ENCODE measurements around the gene ZMIZ1.

Gene ZMIZ1

GRCh38 chr10:79243181-79244067, 174.7 kb downstream of the ZMIZ1 start (continued):
- TF ChIP-seq ZNF132 (tag by site-specific recombination; IDR thresholded peaks at IDR 0.05; ENCODE audit: borderline replicate concordance) (no peak), ZIC2 (tag by site-specific recombination; IDR thresholded peaks at IDR 0.05) (no peak), ZFP3 (tag by site-specific recombination; IDR thresholded peaks at IDR 0.05; ENCODE audit: low read depth) (no peak), ZNF660 (tag by site-specific recombination; IDR thresholded peaks at IDR 0.05) (no peak; the same call in 1 of the 2 replicates), ZNF701 (tag by site-specific recombination; IDR thresholded peaks at IDR 0.05) (no peak), ZNF610 (tag by site-specific recombination; IDR thresholded peaks at IDR 0.05; ENCODE audit: borderline replicate concordance) (no peak), ZNF621 (tag by site-specific recombination; IDR thresholded peaks at IDR 0.05) (no peak), ZNF404 (tag by site-specific recombination; IDR thresholded peaks at IDR 0.05) (no peak), ZNF140 (tag by site-specific recombination; IDR thresholded peaks at IDR 0.05) (no peak), ZBTB44 (tag by site-specific recombination; IDR thresholded peaks at IDR 0.05) (0 out of 2 replicates have a peak, but pooled peaks have one; percentile 23), SALL2 (tag by site-specific recombination; IDR thresholded peaks at IDR 0.05; ENCODE audit: borderline replicate concordance) (no peak), ZBTB11 (tag by site-specific recombination; conservative IDR thresholded peaks at IDR 0.05; ENCODE audit: low read depth) (peak; percentile 74; the same call in 1 of the 2 replicates), ZNF548 (tag by site-specific recombination; IDR thresholded peaks at IDR 0.05) (no peak), ZNF350 (tag by site-specific recombination; IDR thresholded peaks at IDR 0.05) (no peak), ZNF48 (tag by site-specific recombination; IDR thresholded peaks at IDR 0.05) (no peak), HOXA7 (CRISPR knock-in tag; IDR thresholded peaks at IDR 0.05; ENCODE audit: borderline replicate concordance) (no peak), ZNF785 (tag by site-specific recombination; IDR thresholded peaks at IDR 0.05) (no peak), ZNF791 (tag by site-specific recombination; IDR thresholded peaks at IDR 0.05) (no peak), ZNF266 (tag by site-specific recombination; IDR thresholded peaks at IDR 0.05; ENCODE audit: low read depth) (no peak), KLF10 (tag by site-specific recombination; IDR thresholded peaks at IDR 0.05) (no peak), SCRT1 (tag by site-specific recombination; IDR thresholded peaks at IDR 0.05; ENCODE audit: borderline replicate concordance) (no peak), ZNF555 (tag by site-specific recombination; conservative IDR thresholded peaks at IDR 0.05) (no peak), ZNF214 (tag by site-specific recombination; IDR thresholded peaks at IDR 0.05; ENCODE audit: borderline replicate concordance) (no peak), GLIS2 (tag by site-specific recombination; IDR thresholded peaks at IDR 0.05) (peak; percentile 42; the same call in 1 of the 2 replicates), PRDM10 (tag by site-specific recombination; IDR thresholded peaks at IDR 0.05) (no peak), ZNF76 (tag by site-specific recombination; IDR thresholded peaks at IDR 0.05; ENCODE audit: borderline replicate concordance, low read depth) (peak; percentile 93), ZNF560 (tag by site-specific recombination; IDR thresholded peaks at IDR 0.05; ENCODE audit: borderline replicate concordance) (no peak), ZNF585B (tag by site-specific recombination; IDR thresholded peaks at IDR 0.05) (no peak), GLI4 (tag by site-specific recombination; IDR thresholded peaks at IDR 0.05) (no peak)
- TF ChIP-seq, protein P1, sequence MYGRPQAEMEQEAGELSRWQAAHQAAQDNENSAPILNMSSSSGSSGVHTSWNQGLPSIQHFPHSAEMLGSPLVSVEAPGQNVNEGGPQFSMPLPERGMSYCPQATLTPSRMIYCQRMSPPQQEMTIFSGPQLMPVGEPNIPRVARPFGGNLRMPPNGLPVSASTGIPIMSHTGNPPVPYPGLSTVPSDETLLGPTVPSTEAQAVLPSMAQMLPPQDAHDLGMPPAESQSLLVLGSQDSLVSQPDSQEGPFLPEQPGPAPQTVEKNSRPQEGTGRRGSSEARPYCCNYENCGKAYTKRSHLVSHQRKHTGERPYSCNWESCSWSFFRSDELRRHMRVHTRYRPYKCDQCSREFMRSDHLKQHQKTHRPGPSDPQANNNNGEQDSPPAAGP (tag by site-specific recombination; IDR thresholded peaks at IDR 0.05), result no peak

Measured in HEK293 (cell line).